Thymus (tissue), 11 donors: ENCODE results near the gene EEFSEC. TPM values are rescaled to one million over a fixed set of nuclear protein-coding genes. Genes with fewer than 3 reads are reported as not detected.

Source experiments
- DNase-seq, 9 donors: peaks; one replicate each; pipeline ENCODE4 v3.0.0-alpha.2; 2013; ENCODE audit warnings: low spot score in 9 of 9, low read depth in 6 of 9, missing footprints in 1 of 9
- H3K27ac ChIP-seq, 2 donors: one replicate each; pipeline ENCODE4 v1.5.1; 2013; ENCODE audit warnings: control low read depth in 1 of 2, low read depth in 1 of 2, low read length in 1 of 2, mild to moderate bottlenecking in 1 of 2, moderate library complexity in 1 of 2
- H3K27me3 ChIP-seq, 2 donors: one replicate each; pipeline ENCODE4 v1.5.1; 2013; ENCODE audit warnings: low read length in 1 of 2; ENCODE audit not compliant: control insufficient read depth in 2 of 2, insufficient read depth in 1 of 2
- H3K36me3 ChIP-seq, 2 donors: one replicate each; pipeline ENCODE4 v1.5.1; 2013; ENCODE audit warnings: low read length in 1 of 2, mild to moderate bottlenecking in 1 of 2, moderate library complexity in 1 of 2; ENCODE audit not compliant: control insufficient read depth in 2 of 2, insufficient read depth in 2 of 2
- H3K4me1 ChIP-seq, 2 donors: one replicate each; pipeline ENCODE4 v1.5.1; 2013; ENCODE audit warnings: low read length in 2 of 2; ENCODE audit not compliant: control insufficient read depth in 2 of 2, insufficient read depth in 2 of 2
- H3K4me3 ChIP-seq, 2 donors: one replicate each; pipeline ENCODE4 v1.5.1; 2013; ENCODE audit warnings: low read length in 2 of 2, control low read depth in 1 of 2, mild to moderate bottlenecking in 1 of 2
- H3K9me3 ChIP-seq, 2 donors: one replicate each; pipeline ENCODE4 v1.5.1; 2013; ENCODE audit warnings: low read length in 1 of 2, mild to moderate bottlenecking in 1 of 2; ENCODE audit not compliant: control insufficient read depth in 2 of 2, insufficient read depth in 1 of 2
- WGBS: extraction: QIAGEN DNeasy Blood & Tissue Kit; methylation state at CpG from one replicate; pipeline ENCODE4 v1.1.7; 2013; 5-methylcytosine and 5-hydroxymethylcytosine counted together
- polyA plus RNA-seq: library from polyadenylated mRNA; stranded (reverse); fragments of 200-250 nt; gene quantifications from one replicate; pipeline ENCODE4 v1.2.3, GENCODE V29; 2013
- total RNA-seq: library from RNA; stranded (reverse); fragments of 120-200 nt; gene quantifications from one replicate; pipeline ENCODE4 v1.2.4, GENCODE V29; 2013
- donor health status: healthy.

Gene EEFSEC
- total and polyA plus RNA-seq, 2 donors: 6.5 to 13.1 TPM

DNA sequence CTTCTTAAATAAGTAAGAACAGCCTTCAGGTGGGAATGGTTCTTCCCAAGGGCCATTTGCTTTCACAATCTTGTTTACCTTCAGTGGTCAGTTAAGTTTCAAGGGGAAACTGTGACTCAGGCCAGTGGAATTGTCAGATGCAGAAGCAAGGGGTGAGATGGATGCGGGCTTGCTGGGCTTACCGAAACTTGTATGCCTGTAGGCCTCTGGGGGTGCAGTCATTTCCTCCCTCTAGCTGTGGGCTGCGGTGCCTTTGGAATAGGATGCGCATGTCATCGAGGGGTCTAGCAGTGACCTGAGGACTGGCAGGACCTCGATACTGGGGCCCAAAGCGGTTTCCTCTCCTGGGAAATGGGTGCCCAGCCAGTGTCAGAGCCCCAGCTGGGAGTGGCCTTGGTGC is 121.6 kb downstream of the EEFSEC start:
- no peaks in the 10 kb centered on the region for H3K27me3 ChIP-seq
- H3K9me3 ChIP-seq: no peaks in the 10 kb centered on the region
- DNase-seq: no peak
- peaks cover 2 to 7% of the 10 kb centered on the region in 2 donors for H3K36me3 ChIP-seq
- no peak overlapping the region for H3K4me3 ChIP-seq
- no peak overlapping the region for H3K27ac ChIP-seq
- peaks cover 0 to 3% of the 10 kb centered on the region in 2 donors for H3K4me1 ChIP-seq
- 98% methylated on average over 7 of the region's 7 CpGs for WGBS

DNA sequence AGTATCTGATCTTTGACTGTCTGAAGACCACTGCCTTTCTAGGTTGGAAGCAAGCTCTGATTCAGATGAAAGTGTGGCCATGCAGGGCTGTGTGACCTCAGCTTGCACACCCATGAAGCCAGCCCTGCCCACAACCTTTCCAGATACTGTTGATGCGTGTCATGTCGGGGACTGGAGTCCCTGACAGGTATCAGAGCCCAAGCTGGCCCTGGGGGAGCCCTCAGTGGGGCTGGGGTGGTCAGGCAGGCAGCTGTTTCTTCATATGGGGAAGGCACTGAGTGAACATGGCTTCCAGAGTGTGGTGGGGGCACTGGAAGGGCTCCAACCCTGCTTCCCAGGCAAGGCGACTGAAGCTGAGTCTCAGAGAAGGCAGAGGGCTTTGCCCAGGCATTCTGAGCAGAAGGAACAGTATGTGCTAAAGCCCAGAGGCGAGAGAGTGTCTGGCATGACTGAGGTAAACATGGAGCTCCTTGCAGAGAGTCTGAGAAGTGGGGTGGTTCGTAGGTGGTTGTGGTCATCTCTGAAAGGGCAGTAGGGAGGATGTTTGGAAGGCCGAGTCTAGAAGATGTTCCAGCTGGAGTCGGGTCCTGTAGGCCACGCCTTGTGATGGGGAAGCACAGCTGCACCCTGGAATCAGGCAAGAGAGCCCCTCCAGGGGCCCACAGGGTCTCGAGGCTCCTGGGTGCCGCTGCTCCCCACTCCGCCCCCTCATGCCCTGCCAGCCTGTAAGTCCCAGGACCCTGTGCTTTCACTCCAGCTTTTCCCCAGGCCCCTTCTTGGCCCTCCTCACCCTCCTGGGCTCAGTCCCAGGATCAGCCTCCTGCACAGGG is 122.2 kb downstream of the EEFSEC start:
- Histone ChIP-seq H3K4me3 (no peak overlapping the region), H3K9me3 (no peaks in the 10 kb centered on the region), H3K27me3 (no peaks in the 10 kb centered on the region), H3K36me3 (peaks cover 2 to 7% of the 10 kb centered on the region in 2 donors), H3K27ac (no peak overlapping the region), H3K4me1 (peaks cover 0 to 3% of the 10 kb centered on the region in 2 donors)
- 96% methylated on average over 11 of the region's 11 CpGs for WGBS
- DNase-seq: no peak

DNA sequence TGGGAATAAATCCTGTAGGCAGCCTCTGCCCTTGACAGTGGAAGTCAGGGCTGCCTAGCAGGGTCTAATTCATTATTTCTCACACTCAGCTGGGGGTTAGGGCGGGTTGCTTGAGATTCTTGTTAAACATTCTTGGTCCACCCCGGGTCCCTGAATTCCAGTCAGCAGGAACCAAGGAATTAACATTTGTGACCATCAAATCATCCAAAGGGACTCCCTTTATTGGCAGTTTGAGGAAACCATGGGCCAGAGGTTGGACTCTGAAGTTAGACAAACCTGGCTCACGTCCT is 122.8 kb downstream of the EEFSEC start:
- no peaks in the 10 kb centered on the region for H3K27me3 ChIP-seq
- H3K36me3 ChIP-seq: peaks cover 2 to 9% of the 10 kb centered on the region in 2 donors
- 95% methylated on average over 3 of the region's 3 CpGs for WGBS
- no peak overlapping the region for H3K4me3 ChIP-seq
- H3K27ac ChIP-seq: no peak overlapping the region
- no peak for DNase-seq
- no peaks in the 10 kb centered on the region for H3K9me3 ChIP-seq
- H3K4me1 ChIP-seq: peaks cover 0 to 3% of the 10 kb centered on the region in 2 donors

DNA sequence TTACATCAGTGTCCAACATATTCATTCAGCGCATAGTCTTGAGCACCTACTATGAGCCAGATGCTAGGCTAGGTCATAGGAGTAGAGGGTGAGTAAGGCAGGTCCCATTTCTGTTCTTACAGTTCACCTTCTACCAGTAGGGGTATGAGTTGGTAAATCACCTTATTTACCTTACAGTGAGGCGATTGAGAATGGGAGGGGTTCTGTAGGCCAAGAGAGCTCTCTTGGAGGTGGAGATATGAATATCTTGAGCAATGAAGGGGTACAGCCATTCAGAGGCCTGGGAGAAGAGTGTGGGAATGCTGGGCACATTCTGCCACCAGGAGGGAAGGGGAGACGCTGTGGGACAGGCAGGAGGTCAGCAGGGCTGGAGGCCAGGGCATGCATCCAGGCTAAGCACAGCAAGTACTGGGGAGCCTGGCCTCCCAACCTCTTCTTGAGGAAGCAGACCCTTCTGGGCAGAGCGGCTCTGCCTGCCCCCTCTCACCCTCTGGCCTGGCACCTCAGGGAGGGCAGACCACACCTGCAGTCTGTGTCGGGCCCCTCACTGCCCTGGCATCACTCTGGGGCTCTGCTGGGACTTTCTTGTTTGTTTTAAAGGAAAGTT is 123.4 kb downstream of the EEFSEC start:
- Histone ChIP-seq H3K4me3 (no peak overlapping the region), H3K36me3 (peaks cover 2 to 9% of the 10 kb centered on the region in 2 donors), H3K9me3 (no peaks in the 10 kb centered on the region), H3K27ac (no peak overlapping the region), H3K4me1 (peaks cover 0 to 3% of the 10 kb centered on the region in 2 donors), H3K27me3 (no peaks in the 10 kb centered on the region)
- no peak for DNase-seq
- WGBS: 99% methylated on average over 5 of the region's 5 CpGs

DNA sequence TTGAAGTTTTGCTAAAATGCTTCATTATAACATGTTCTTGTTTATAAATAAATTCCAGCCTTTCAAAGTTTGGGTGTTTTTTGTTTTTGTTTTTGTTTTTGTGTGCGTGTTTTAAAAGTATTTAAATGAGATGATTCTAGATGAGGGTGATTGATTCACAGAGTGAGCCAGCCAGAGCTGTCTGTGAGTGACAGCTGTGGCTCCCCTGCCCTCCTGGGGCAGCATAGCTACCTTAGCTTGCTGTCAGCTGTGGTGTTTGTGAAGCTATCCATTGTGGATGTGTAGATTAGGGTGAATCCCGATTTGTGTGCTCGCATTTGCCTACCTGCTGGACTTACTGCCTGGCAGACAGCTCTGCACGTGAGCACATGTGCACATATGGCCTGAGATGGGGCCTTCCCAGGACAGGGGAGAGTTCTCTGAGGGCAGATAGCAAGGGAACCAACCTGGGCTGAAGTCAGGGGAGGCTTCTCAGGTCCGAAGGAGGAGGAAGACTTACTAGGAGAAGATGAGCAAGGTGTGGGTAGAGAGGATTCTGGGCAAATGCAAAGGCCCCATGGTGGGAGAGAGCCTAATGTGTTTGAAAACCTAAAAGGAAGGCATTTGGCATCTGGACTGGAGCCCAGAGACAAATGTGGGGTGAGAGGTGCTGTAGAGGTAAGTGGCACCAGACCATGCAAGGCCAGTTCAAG is 124.2 kb downstream of the EEFSEC start:
- Histone ChIP-seq H3K36me3 (peaks cover 2 to 12% of the 10 kb centered on the region in 2 donors), H3K27ac (no peak overlapping the region), H3K4me1 (peaks cover 0 to 3% of the 10 kb centered on the region in 2 donors), H3K27me3 (no peaks in the 10 kb centered on the region), H3K4me3 (no peak overlapping the region), H3K9me3 (no peaks in the 10 kb centered on the region)
- no peak for DNase-seq
- WGBS: 98% methylated on average over 5 of the region's 5 CpGs

DNA sequence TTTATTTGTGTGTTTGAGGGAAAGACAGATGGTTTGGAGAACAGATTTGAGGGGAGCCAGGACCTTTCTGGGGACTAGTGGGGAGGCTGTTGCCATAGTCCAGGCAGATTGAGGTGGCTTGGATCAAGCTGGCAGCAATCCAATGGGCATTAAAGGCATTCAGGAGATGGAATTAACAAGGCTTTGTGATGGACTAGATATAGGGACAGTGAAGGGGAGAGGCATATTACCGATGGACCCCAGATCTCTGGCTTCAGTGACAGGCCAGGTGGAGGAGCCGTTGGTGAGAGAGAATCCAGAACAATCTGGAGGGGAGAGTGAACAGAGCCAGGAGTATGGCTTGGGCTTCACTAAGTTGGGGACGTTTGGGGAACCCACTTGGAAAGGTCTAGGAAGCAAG is 124.8 kb downstream of the EEFSEC start:
- 97% methylated on average over 3 of the region's 3 CpGs for WGBS
- peaks cover 0 to 3% of the 10 kb centered on the region in 2 donors for H3K4me1 ChIP-seq
- peaks cover 5 to 15% of the 10 kb centered on the region in 2 donors for H3K36me3 ChIP-seq

DNA sequence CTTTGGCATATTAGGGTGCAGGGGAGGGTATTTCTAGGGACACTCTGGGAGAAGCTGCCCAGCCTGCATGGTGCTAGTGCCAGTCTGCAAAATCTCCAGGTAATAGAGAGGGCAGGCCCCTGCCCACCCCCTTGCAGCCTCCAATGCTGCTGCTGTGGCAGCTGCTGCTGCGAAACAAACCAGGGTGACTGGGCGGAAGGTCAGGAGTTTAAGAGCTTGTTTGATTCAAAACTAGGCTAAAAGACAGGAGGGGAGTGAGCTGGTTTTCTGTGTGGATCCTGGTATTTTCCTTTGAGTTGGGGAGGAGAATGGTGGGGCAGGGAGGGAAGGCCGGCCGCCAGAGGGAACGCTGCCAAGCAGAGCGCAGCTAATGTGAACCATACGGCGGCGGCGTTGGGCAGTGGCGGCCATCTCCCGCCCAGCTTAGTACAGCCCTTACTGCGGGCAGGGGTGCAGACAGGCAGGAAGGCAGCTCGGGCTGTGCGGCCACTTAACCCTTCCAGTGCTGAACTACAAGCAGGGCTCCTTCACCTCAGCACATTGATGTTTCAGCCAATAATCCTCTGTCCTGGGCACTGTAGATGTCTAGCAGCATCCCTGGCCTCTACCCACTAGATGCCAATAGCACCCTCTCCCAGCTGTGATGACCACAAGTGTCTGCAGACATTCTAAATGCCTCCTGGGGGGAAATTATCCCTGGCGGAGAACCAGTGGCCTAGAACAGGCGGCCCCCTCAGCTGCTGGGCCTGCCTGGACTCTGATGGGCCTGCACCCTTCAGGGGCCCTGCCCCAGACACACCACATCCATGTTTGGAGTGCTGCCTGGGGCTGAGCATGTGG is 125.7 kb downstream of the EEFSEC start:
- Histone ChIP-seq H3K9me3 (no peaks in the 10 kb centered on the region), H3K4me3 (no peak overlapping the region), H3K27me3 (no peaks in the 10 kb centered on the region), H3K27ac (no peak overlapping the region), H3K36me3 (peaks cover 11 to 12% of the 10 kb centered on the region in 2 donors), H3K4me1 (peaks cover 0 to 3% of the 10 kb centered on the region in 2 donors)
- 96% methylated on average over 17 of the region's 17 CpGs for WGBS
- DNase-seq: no peak

More for the DNA sequence above, 124.8 kb downstream of the EEFSEC start:
- H3K4me3 ChIP-seq: no peak overlapping the region
- H3K9me3 ChIP-seq: no peaks in the 10 kb centered on the region
- H3K27ac ChIP-seq: no peak overlapping the region
- no peaks in the 10 kb centered on the region for H3K27me3 ChIP-seq
- DNase-seq: no peak

DNA sequence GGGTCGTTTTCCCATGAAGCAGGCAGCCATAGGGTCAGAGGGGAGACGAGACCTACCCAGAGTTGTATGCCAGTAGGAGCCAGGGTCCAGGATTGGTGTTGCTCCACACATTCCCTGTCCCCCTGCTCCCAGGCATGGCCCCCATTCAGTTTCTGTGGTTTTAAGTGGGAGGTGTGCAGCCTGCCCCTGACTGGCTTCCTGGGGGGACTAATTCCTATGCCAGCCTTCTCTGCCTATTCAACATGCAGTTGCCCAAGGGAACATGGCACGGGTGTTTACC is 126.3 kb downstream of the EEFSEC start:
- WGBS: 87% methylated on average over 3 of the region's 3 CpGs
- Histone ChIP-seq H3K27me3 (no peaks in the 10 kb centered on the region), H3K27ac (no peak overlapping the region), H3K36me3 (peaks cover 11 to 12% of the 10 kb centered on the region in 2 donors), H3K4me3 (no peak overlapping the region), H3K4me1 (peaks cover 0 to 3% of the 10 kb centered on the region in 2 donors), H3K9me3 (no peaks in the 10 kb centered on the region)
- DNase-seq: no peak
